Smooth muscle cell of the brain vasculature (primary cell): ENCODE measurements around the gene ELF5.

Source experiments
- DNase-seq: peaks from one replicate; pipeline ENCODE4 v3.0.0-alpha.2; 2012; ENCODE audit warnings: low read depth, low spot score

Gene ELF5

DNA sequence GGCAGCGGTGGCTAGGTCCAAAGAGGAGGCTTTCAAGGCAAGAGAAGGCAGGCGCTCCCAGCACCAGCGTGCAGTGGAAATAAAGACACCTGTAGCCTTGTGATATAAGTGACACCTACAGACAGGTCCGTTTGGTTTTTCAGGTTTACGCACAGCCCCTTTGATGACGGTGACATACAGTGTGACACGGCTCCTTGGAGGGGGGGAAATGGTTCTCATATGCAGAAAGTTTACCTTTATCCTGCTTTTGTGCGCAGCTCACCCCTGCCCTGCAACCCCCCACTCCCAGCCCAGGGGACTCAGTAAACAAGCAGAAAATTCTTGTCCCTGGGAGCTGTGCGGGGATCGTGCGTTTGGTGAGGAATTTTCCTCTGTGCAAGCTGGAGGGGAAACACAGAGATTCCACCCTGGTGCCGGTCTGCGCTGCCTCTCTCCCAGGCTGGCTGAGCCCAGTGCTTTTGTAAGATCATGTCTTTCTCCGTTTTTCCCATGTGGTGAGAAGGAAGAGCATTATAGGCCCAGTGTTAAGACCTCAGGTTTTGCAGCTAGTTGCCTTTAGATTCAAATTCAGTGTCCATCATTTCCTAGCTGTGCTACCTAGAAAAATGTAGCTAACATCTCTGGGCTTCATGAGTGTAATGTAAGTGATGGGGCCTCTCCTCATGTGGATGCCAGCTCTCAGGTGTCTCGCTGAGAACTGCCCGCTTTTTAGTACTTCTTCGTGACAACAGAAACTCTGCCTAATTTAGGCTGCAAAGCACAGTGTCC, at the start of gene ELF5:
ELF5 (minus strand) TSS at position 113 of the 768 bp plus-strand sequence. CDS start 8,045 bp downstream, outside the sequence.
- DNase-seq = no peak

DNA sequence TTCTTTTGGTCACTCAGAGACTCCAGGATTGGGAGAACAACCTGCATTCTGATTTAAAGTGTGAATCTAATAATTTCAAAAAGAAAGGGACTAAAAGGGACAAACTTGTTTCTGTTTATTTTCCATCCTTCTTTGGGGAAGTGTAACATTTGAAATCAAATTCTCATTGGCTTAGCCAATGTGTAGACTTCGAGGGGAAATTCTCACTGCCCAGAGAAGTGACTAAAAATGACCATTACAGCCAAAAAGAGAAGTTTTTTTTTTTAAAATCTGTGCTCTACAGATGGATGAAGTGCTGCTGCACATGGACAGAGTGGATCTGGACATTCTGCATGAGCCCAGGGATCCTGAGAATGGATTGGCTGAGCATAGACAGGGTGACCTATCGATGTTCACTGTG, 49.4 kb upstream of the ELF5 start:
- DNase-seq = no peak

DNA sequence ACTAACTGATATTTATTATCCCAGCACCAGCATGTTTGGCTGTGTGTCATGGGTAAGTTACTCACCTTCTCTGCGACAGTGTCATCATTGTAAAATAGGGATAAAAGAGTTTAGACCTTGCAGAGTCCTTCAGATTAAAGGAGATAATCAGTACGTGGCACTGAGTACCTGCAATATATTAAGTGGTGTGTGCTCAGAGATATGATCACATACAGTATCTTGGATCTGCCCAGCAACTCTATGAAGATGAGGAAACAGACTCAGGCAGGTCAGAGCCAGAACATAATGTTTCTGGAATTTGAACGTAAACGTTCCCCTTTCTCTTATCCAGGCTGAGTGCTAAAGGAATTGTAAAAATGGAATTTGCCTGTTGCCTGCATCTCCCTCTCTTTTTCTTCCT, 46.9 kb upstream of the ELF5 start:
- DNase-seq = no peak

DNA sequence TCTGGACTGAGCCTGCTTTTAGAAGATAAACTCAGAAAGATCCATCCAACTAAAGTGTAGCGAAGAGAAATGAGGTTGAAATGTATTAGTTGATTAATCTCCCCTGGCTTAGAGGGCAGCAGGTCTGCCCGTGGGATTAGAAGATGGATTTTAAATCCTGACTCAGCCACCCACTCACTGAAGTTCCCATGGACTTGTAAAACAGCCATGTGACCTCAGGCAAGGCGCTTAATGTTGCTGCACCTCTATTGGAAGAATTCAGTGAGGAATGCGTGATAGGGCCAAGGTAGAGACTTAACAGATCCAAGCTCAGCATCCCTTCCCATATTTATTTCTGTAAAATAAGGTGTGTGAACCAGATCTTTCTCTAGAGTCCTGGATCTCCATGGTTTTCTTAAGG, 45.1 kb upstream of the ELF5 start:
- DNase-seq = no peak

DNA sequence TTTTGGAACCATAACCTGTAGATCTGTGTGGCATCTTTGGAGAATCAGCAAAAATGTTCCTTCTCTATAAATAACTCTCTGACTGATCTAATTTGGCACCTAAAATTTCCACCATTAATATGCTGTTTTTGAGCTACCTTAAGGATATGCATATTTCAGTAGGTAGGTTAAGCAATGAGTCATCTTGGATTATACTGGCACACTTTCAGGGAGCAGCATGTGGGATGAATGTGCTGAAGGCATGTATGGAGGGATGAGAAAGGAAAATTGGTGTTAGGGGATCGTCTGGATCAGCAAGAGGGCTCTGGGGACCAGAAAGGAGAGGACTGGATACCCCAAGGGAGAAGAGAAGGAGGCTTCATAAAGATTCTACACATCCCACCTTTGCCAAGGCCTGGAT, 44.6 kb upstream of the ELF5 start:
- no peak for DNase-seq

DNA sequence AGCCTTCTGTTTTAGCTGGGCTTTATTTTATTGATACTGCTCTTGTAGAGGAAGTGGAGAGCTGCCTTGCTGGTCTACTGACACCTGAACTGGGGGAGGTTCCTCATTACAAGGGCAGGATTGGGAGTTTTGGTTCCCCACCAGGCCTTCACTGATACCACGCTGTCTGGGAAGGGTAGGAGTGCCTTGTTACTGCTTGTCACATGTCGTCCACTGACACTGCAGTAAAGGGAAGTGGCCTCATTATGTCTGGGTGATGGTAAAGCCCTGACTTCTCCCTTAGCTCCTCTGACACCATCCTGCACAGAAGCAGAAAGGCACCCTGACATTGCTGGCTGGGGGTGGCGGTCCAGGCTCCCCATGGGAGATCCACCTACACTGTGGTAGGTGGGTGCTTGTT, 38.7 kb upstream of the ELF5 start:
- no peak for DNase-seq

DNA sequence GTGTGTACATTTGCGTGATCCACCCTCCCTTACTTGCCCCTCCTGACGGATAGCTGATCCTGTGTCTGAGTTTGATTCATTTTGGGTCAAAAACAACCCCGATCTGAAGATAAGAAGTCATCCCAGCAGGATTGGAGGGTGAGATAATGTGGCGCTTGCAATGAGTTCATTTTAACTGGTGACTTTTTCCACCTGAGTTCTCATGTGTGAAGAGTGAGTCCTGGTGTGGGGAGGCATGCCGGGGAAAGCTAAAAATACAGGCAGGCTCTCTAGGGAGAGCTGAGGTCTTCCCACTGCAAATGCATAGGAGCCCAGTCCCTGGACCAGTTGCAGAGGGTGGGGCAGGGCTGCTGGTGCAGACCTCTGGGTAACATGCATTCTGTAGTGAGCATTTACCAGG, 35.7 kb upstream of the ELF5 start:
- DNase-seq = no peak

DNA sequence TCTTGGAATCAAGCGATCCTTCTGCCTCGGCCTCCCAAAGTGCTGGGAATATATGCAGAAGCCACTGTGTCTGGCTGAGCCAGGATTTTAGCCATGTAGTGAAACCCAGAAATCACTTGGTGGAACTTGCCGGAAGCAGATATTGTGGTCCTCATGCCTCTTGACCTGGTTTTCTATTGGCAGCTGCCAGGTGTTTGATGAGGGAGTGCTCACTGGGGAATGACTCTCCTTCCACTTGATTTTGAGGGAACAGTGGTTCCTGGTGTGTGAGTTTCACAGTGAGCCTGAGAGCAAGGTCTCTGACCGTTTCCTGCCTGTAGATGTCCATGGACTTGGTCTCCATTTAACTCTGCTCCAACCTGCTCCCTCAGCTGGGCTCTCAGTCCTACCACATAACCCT, 34.7 kb upstream of the ELF5 start:
- no peak for DNase-seq

DNA sequence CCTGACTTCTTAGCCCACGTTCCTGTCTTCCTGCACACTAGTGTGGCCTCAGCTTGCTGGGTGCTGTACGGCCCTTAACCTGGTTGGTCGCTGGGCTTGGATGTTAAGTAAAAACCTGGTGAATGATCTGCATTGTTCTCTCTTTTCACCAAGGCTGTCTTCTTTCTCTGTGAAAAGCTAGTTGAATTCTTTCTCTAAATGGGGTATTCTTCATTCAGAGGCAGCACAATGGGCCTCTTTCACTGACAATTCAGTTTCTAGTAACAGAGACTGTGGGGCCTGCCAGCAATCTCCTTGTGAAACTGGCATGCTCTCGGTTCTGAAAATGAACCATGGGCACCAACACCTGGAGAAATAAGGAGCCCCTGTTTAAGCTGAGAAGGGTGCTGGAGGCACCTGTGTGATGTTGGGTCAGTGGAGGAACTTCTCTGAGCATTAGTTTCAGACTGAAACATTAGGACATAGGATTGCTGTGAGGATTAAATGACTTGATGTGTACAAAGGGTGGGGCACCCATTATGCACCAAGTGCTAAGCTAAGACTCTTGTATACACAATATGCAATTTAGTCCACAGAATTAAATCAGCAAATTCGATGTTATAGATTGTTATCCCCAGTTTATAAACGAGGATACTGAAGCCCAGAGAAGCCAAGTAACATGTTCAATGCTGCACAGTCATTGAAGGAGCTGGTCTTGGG, 33.1 kb upstream of the ELF5 start:
- no peak for DNase-seq

DNA sequence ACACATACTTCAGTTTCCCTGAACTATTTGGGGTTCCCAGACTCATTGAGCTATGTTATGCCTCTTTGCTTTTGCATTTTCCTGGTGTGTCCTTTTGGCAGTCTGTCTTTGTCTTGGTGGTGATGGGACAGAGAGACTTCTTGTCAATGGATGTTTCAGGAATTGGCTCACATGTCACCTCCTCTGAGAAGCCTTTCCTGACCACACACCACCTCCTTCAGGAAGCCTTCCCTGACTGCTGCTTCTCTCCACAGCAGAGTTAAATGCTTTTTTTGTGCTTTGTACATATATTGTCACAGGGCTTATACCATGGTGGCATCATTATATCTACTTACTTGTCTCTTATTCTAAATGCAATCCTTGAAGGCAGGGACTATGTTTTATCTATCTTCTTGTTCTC, 28.5 kb upstream of the ELF5 start:
- no peak for DNase-seq

DNA sequence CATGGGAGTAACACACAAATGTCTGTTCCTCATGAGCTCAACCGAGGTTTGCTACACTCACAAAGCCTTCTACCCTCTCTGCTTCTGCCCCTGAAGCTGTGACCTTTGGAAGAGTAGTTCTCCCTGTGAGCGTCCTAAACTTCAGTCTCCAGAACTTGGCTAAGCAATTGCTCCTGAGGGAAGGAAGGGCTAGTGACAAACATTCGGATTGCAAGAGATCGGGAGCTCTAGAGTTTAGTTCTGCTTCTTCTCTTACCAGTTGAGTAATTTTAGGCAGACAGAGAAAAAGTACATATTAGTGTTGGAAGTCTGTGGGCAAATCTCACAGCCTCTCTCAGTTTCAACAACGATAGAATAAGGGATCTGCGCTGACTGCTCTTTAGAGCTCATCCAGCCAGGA, 27.3 kb upstream of the ELF5 start:
- no peak for DNase-seq

DNA sequence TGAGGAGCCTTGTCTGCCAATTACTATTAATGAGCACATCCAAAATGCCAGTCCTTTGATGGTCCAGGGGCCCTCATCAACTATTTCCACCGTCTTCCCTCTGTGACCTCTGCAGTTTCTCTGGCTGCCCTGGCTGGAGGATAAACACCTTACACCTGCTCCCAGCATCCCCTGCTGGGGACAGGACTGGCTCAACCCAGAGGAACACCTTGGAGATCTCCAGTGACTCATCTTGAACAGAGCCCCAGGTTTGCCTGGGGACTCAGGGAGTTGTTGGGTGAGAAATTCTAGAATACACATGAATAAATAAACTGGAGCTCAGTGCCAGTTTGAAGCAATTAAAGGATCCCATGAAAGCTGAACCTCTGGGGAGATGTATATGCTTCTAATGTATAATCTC, 24.0 kb upstream of the ELF5 start:
- no peak for DNase-seq

DNA sequence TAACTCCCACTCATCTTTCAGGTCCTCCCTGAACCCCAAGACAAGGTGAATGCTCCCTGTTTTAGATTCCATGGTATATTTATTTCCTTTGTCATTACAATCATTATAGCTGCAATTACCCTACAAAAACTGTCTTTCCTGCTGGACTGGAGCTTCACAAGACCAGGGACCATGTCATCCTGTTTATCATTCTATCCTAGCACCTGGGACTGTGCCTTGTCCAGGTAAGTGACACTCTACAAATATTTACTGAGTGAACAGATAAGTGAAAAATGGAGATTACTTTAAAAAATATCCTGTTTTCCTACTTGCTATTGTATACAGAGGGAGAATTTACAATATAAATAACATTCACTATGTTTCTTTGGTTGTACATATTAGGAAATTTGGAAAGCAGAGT, 22.5 kb upstream of the ELF5 start:
- no peak for DNase-seq

DNA sequence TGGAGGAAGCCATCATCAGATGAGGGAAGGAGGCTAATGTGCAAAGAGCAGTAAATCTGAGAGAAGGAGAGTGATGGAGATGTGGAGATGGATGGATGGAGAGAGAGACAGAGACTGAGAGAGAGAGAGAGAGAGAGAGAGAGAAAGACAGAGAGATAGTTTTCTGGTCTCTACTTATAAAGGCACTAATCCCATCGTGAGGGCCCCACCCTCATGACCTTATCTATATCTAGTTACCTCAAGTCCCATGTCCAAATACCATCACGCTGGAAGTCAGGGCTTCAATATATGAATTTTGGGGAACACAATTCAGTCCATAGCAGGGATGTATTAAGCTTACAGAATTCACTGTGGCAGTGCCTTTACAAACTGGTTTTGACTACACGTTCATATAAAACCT, 21.2 kb upstream of the ELF5 start:
- DNase-seq = no peak

DNA sequence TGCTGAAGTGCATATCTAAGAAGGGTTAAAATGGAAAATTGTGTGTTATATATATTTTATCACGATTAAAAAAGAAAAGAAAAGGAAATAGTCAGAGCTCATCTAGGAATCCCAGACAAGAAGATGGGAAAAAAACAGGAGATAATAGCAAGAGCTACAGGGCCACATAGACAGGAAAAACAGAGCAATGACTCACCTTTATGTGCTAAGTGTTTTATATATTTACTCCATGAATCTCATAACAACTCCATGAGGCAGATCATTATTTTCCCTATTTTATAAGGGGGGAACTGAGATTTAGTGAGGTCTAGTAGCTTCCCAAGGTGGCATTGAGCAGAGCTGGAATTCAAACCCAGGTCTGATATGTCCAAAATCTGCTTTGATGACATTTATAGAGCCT, 18.1 kb upstream of the ELF5 start:
- no peak for DNase-seq

DNA sequence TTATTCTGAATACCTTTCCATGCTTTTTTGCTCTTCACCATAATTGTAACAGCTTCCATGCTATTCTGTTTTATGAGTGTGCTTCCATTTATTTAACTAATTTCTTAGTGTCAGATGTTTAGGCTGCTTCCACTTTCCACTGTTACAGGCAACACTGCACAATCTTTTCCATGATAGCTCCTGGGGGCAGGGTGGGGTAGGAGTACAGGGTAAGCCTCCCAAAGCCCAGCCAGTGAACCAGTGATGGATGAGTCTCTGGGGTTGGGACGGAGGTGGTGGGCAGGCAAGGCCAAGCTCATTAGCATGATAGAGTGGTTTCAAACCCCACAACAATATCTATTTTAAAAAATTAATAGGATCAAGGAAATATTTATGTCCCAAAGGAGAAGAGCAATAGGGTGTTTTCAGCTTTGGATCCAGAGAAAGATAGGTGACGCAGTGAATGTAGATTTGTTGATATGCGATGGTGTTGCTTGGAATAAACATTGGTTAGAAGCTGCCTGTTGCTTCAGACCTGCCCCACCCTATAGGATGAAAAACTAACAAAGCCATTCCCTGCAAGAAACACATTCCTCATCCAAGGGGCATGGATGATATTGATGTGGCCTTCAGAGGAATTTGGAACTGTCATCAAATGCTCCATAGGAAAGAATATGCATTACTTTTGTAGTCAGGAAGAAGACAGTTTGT, 17.1 kb upstream of the ELF5 start:
- no peak for DNase-seq

DNA sequence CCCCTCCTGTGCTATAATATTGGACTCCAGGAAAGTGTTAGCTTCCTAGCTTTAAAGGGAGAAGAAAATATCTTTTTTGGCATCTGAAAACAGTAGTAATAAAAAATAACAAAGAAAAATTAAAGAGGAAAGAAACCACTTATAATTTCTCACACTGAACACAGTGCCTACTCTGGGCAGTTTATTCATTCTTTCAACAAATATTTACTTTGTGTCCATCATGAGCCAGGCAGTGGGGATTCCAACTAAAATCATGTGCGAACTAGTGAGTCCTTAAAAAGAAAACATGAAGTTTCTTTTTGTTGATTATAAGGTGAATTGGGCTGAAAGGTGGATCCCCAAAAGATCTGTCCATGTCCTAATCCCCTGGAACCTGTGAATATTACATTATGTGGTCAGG, 16.0 kb upstream of the ELF5 start:
- no peak for DNase-seq

DNA sequence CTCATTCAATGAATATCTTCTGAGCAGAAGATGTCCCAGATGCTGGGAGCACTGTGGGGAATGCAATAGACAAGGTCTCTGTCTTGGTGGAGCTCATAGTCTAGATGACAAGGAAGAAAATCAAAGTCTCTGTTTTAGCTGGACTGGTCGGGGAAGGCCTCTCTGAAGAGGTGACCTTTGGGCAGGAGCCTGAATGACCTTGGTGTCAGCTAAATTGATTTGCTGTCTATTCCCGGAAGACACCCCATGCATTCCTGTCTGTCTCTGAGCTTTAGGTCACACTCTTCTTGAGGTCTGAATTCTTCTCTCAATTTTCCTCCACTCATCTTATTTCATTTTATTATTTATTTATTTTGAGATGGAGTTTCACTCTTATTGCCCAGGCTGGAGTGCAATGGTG, 14.5 kb upstream of the ELF5 start:
- no peak for DNase-seq

DNA sequence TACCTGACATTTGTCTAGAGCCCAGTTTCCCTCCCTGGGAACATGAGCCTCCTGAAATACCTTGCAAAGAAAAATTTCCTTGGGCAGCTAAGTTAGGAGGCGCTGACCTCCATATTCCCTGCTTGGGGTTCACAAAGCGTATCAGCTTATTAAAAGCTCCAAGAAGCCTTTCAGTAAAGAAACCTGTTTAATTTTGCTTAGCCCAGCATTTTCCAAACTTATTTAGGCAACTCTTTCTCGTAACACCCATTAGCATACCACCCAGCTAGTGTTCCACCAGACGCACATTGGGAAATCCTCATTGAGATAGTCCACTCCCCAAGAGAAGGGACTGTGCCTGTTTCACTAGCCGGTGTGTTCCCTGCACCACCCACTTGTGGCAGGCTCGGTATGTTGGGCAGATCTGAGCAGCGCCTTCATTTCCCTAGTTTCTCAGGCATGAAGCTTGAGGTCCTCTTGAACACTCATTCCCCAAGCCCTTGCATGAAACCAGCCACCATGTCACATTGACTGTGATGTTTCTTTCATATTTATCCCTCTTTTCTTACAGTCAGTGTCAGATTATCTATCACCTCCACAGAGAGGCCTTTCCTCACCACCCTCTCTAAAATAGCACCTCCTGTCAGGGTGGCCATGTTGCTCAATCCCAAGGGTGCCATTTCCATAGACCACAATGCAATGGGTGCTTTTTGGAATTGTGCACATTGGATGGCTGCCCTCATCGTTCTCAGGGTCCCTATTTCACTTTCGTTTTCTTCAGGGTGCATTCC, 12.5 kb upstream of the ELF5 start:
- DNase-seq = no peak

DNA sequence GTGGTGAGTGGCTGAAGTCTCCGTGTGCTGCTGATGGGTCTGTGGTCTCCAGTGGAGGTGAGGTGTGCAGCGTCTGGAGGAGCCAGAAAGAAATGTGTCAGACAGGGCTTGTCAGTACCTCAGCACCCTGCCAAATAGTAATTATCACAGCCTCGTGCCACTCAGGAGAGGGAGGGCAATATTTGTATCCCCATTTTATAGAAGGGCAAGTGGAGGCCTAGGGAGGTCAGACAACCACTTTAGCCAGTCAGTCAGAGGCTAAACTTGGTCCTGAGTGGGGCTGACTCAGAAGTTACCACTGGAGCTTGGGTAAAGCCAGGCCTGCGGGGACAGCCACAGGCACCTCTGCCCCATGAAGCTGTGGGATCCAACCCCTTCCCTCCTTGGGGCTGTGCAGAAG, 11.5 kb upstream of the ELF5 start:
- DNase-seq = no peak

DNA sequence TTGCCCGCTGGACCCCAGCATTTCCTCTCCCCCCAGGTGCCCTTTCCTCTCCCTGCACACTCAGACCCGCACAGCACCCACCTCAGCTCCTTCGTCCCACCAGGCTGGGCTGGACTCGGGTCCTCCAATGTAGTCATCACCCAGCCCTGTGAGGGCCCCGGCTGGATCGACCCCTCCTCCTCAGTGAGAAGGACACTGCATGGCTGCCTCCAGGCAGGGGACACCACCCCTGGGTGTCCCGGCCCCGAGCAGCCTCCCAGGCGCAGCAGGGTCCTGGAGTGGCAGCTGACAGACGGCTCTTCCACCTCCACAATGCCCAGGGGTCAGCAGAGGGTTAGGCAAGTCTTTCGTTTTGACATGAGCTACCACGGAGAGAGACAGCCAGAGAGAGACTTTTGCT, 11.1 kb upstream of the ELF5 start:
- no peak for DNase-seq

DNA sequence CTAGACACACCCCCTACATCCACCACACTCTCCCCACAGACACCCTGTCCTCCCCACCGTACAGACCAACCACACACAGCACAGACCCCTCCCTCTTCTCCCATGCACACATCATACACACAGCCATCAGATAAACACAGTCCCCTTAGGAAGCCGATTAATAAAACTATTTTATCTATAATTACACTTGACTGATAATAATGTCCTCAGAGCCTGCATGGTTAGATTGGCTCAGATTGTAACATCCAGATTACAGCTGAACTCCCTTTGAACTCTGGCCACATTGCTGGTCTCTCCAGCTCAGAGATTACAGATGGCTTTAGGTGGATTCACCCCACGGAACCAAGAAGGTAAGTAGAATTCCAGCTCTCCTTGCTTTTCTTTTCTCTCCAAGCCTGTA, 9.5 kb upstream of the ELF5 start:
- DNase-seq = no peak
